Epithelial cell of proximal tubule (primary cell): ENCODE measurements around the gene LARGE2. TPM values are rescaled to one million over a fixed set of nuclear protein-coding genes. Genes with fewer than 3 reads are reported as not detected.

ENCODE experiments used
- DNase-seq: peaks from one replicate; pipeline ENCODE4 v3.0.0-alpha.2; 2011; ENCODE audit warnings: low read depth
- H3K4me3 ChIP-seq: 2 replicates; pipeline ENCODE4 v1.5.1; 2011; ENCODE audit warnings: low read depth, mild to moderate bottlenecking, low read length
- total RNA-seq: library from RNA; depleted of rRNA; stranded (reverse); fragments of >200 nt; gene quantifications from 2 replicates; pipeline ENCODE4 v1.2.3, GENCODE V29; 2015
- TF ChIP-seq, protein P1 (sequence below): conservative IDR thresholded peaks from 2 replicates; pipeline ENCODE4 v1.5.1; 2012; ENCODE audit warnings: low read depth, mild to moderate bottlenecking, low read length

LARGE2 gene
- total RNA-seq, 1 donor from 2014 or later, result 3.3 TPM

DNA sequence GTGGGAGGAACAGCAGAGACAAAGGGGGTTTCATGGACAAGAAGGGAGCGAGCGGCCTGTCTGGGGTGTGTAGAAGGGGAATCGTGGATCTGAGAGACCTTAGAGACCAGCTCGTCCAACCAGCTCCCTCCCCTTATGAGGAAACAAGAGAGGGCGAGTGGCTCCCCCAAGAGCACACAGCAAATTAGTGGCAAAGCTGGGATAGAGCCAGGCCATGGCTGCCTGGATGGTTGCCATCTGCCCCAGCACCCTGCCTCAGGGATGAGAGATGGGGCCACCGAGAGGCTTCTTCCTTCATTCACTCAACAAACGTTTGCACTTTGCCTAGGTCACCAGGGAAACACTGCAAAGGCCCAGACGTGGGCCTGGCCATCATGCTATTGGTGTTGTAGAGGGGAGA, 32.9 kb upstream of the LARGE2 start:
- H3K4me3 ChIP-seq, result no peak overlapping the region
- no peak for DNase-seq
- TF ChIP-seq, protein P1, sequence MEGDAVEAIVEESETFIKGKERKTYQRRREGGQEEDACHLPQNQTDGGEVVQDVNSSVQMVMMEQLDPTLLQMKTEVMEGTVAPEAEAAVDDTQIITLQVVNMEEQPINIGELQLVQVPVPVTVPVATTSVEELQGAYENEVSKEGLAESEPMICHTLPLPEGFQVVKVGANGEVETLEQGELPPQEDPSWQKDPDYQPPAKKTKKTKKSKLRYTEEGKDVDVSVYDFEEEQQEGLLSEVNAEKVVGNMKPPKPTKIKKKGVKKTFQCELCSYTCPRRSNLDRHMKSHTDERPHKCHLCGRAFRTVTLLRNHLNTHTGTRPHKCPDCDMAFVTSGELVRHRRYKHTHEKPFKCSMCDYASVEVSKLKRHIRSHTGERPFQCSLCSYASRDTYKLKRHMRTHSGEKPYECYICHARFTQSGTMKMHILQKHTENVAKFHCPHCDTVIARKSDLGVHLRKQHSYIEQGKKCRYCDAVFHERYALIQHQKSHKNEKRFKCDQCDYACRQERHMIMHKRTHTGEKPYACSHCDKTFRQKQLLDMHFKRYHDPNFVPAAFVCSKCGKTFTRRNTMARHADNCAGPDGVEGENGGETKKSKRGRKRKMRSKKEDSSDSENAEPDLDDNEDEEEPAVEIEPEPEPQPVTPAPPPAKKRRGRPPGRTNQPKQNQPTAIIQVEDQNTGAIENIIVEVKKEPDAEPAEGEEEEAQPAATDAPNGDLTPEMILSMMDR, result no peak

DNA sequence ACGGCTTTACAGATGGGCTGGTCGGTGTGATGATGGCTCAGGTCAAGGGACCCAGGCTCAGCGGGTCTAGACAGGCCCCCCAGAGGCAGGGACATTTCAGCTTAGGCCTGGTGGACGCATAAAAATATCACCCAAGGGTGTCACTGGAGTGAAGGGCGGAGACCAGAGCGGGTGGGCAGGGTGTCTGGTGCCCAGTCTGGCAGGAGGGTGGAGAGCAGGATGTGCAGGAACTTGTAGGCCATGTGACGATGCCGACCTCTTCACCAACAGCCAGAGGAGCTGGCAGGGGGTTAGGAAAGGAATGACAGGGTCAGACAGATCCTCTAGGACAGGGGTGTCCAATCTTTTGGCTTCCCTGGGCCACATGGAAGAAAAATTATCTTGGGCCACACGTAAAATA, 32.5 kb upstream of the LARGE2 start:
- DNase-seq, result no peak
- TF ChIP-seq, protein P1, result no peak
- no peak overlapping the region for H3K4me3 ChIP-seq

DNA sequence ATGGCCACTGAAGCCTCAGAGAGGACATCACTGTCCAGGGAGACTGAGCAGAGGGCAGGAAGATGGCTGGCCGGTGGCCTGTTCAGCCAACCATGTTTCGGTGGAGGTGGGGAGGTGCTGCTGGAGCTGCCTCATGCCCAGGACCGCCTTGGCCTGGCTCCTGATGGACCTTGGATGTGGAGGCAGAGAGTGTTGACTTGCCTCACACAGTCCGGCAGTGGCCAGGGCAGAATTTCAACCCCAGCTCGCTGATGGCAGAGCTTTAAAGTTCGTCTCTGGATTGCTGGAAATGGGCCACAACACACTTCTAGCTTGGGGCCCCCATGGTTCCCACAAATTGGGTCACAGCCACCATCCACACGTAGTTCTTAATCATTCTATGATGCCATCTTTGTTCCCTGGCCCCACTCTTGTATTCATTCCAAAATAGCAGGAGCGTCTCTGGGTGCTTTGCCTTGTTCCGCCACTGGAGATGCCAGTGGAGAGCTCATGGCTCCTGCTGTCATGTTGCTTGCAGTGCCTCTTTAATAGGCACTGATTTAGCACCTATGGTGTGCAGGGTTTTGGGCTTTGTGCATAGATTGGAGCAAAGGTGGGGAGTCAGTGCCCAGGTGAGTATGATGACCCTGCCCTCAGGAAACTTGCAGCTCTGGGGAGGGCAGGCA, 31.4 kb upstream of the LARGE2 start:
- H3K4me3 ChIP-seq, result no peak overlapping the region
- TF ChIP-seq, protein P1, result no peak
- DNase-seq, result no peak

DNA sequence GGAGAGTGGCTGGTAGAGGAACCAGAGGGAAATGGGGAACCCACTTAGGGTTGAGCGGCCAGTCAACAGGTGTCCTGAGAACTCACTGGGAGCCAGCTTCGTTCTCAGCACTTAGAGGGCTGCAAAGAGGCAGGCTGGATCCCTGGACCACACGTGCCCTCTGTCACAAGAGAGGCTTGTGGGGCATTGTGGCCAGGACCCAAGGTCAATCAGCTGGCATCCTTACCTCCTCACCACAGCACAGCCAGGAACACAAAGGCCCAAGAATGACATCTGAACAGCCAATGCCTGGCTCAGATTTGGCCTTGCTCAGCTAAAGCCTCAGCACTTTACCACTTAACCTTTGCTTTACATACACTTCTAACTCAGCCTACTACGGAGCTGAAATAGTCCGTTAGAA, 29.6 kb upstream of the LARGE2 start:
- TF ChIP-seq, protein P1, result no peak
- DNase-seq, result no peak
- H3K4me3 ChIP-seq, result no peak overlapping the region

DNA sequence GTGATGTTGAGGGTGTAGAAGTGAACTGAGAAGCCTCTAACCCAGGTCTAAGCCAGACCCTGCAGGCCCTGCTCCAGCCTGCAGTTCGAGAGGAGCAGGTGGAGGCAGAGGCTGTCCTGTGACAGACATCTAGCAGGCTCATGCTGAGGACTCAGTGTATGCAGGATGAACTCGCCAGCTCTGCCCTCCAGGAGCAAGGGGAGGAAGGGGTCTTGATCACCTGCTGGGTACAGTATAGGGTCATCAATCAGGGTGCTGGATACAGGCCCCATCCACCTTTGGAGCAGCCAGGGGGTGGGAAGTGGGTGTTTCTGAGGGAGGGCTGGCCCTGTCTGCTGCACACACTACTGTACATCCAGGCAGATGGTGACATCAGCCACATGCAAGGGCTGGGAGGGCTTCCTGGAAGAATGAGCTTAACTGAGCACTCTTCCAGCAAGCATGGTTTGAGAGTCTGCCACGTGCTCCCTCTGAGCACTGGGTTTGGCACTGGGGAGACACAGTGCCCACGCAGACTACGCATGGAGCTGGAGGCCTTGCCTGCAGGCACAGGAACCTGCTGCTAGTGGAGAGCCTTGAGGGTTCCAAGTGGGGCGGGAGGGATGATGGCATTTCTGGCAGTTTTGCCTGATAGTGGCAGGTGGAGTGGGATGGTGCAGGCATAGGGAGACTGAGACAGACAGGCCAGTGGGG, 27.8 kb upstream of the LARGE2 start:
- DNase-seq, result no peak
- TF ChIP-seq, protein P1, result no peak
- H3K4me3 ChIP-seq, result no peak overlapping the region

DNA sequence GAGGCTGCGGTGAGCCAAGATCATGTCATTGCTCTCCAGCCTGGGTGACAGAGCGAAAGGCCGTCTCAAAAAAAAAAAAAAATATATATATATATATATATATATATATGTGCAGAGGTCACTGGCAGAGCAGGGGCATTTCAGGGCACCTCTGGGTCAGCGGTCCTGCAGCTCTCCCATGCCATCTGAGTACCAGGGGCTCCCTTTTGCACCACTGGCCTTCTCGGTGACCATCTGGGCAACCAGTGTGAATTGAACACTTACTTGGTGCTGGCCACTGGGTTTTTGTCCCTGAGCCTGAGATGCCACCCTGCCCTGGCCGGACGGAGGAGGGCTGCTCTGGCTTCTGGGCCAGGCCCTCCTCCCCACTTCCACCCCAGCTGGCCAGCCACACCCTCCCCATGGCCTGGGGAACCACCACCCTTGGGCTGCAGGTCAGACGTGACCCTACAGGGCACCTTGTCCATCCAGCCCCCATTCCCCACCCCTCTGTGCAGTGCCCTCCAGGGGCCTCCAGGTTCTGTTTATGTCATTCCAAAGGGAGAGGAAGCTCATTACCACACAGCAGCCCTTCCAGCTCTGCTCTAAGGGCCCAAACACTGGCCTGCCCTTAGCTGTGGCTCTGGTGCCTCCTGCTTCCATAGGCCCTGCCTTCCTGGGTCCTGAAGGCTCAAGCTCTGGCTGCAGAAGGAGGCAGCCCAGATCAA, 26.8 kb upstream of the LARGE2 start:
- DNase-seq, result no peak
- H3K4me3 ChIP-seq, result no peak overlapping the region
- TF ChIP-seq, protein P1, result no peak
